CD4-positive, alpha-beta T cell treated with Interferon alpha-2 for 1 hour (primary cell): ENCODE measurements around the gene MARVELD3.
"Not testable (repeated sequence)": the region's sequence is repeated elsewhere in the genome, so short reads cannot be mapped to it uniquely, and the experiment has no call there.

Experiments
- DNase-seq, 2 donors: peaks; one replicate each; pipeline ENCODE4 v3.0.0-alpha.2; 2020 to 2022

The MARVELD3 gene

GRCh38 chr16:71672803-71673581 is 47.0 kb downstream of the MARVELD3 start:
- no peak for DNase-seq

GRCh38 chr16:71673582-71673973 is 47.6 kb downstream of the MARVELD3 start:
- no peak for DNase-seq

- no peak for DNase-seq
Measured at GRCh38 chr16:71674229-71674628, 48.2 kb downstream of the MARVELD3 start.

GRCh38 chr16:71675380-71675779 is 49.4 kb downstream of the MARVELD3 start:
- no peak for DNase-seq

- DNase-seq: no peak
Measured at GRCh38 chr16:71676236-71676635, 50.3 kb downstream of the MARVELD3 start.

- no peak for DNase-seq
Measured at GRCh38 chr16:71681360-71681759, 55.4 kb downstream of the MARVELD3 start.

- DNase-seq: not testable (repeated sequence)
Measured at GRCh38 chr16:71684280-71684679, 58.3 kb downstream of the MARVELD3 start.
